Measurements from ENCODE around the gene NCR1. TPM values are rescaled to one million over a fixed set of nuclear protein-coding genes. Genes with fewer than 3 reads are reported as not detected.
"Not testable (repeated sequence)": the region's sequence is repeated elsewhere in the genome, so short reads cannot be mapped to it uniquely, and the experiment has no call there.

The NCR1 gene
- total and polyA plus RNA-seq, 2 donors (not counting 1 experiment from before 2014, with no cell fraction given) = 2.4 TPM; not detected in 1

DNA sequence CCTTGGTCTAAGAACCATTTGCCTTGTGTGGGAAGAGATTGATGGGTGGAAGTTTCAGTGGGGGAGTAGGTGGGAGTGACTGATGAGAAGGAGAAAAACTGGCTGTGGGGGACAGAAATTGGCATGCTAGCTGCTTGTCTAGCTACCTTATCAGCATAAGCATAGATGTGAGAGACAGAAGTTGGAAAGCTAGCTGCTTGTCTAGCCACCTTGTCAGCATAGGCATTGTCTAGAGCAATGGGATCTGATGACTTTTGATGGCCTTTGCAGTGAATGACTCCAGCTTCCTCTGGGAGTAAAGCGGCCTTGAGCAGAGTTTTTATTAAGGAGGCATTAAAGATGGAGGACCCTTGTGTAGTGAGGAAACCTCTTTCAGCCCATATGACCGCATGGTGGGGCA is 9.9 kb upstream of the NCR1 start:
- H3K27me3 Mint-ChIP-seq = peaks cover 34% of the 10 kb centered on the region
- H3K4me3 Mint-ChIP-seq = no peak overlapping the region
- H3K36me3 ChIP-seq (replicated peaks in 1 of 2; ENCODE audit: control extremely low read depth in 1 of 2, control insufficient read depth in 1 of 2, extremely low read depth in 1 of 2, insufficient read depth in 2 of 2, low read length in 1 of 2) = no peaks in the 10 kb centered on the region
- TF ChIP-seq CTCF (IDR thresholded peaks at IDR 0.05) (no peak), EZH2 (IDR thresholded peaks at IDR 0.05; ENCODE audit: borderline replicate concordance, insufficient read depth, low read depth, low read length, poor library complexity, severe bottlenecking) (no peak)
- intact Hi-C loops (cut with micrococcal nuclease) = no loop called here
- H3K4me1 ChIP-seq (ENCODE audit: control insufficient read depth in 2 of 2, insufficient read depth in 2 of 2, low read length in 2 of 2) = no peaks in the 10 kb centered on the region
- no peak overlapping the region for H3K4me3 ChIP-seq (ENCODE audit: control extremely low read depth in 1 of 5, extremely low read depth in 1 of 5, insufficient read depth in 1 of 5, low read depth in 2 of 5, low read length in 4 of 5)
- whole genome bisulfite sequencing (ENCODE audit: insufficient coverage) = 100% methylated on average over 2 of the region's 2 CpGs
- no peak overlapping the region for H2AFZ ChIP-seq (ENCODE audit: insufficient read depth, low read depth, low read length, poor library complexity, severe bottlenecking)
- H3K4me1 Mint-ChIP-seq = no peaks in the 10 kb centered on the region
- H3K9me3 ChIP-seq (ENCODE audit: control extremely low read depth in 1 of 3, control insufficient read depth in 2 of 3, insufficient read depth in 1 of 3, low read length in 2 of 3) = no peaks in the 10 kb centered on the region
- DNase-seq (no peak), ATAC-seq (ENCODE audit: low read depth) (no peak)
- no peak overlapping the region for H3K27ac ChIP-seq (ENCODE audit: low read length in 2 of 2)
- ChIA-PET CTCF (interaction anchor here (0.6 kb wide), 1 partner anchor 96 kb away, joined by 3 read pairs; no protein-coding TSS in a partner anchor), POLR2A (no interaction called here)
- H3K4me2 ChIP-seq (replicated peaks; ENCODE audit: low read depth, low read length, poor library complexity, severe bottlenecking) = no peak overlapping the region
- no peak overlapping the region for H3K27ac Mint-ChIP-seq
- H3K79me2 ChIP-seq (ENCODE audit: control insufficient read depth, insufficient read depth, low read length) = no peaks in the 10 kb centered on the region
- no peaks in the 10 kb centered on the region for H4K20me1 ChIP-seq (ENCODE audit: control insufficient read depth, insufficient read depth, low read length, poor library complexity, severe bottlenecking)
- no peak overlapping the region for H3K9ac ChIP-seq (ENCODE audit: low read length)
- no peaks in the 10 kb centered on the region for H3K27me3 ChIP-seq (replicated peaks in 1 of 4; ENCODE audit: control extremely low read depth in 1 of 4, control insufficient read depth in 3 of 4, insufficient read depth in 4 of 4, low read length in 3 of 4)
- no peaks in the 10 kb centered on the region for H3K9me3 Mint-ChIP-seq (ENCODE audit: insufficient read depth)

DNA sequence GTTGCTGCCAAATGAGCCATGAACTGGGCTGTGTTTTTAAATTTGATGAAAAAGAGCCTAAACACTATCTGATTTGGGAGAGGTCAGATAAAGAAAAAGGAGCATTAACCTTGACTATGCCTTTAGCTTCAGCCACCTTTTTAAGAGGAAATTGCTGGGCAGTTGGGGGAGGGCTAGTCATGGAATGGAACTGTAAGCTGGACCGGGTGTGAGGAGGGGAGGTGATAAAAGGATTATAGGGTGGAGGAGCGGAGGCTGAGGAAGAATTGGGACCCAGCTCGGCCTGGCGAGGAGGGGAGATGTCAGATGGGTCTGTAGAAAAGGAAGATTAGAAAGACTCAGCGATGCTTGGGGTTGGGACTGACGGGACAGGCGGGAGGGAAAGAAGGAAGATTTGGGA is 7.3 kb upstream of the NCR1 start:
- H3K27me3 ChIP-seq (replicated peaks in 1 of 4; ENCODE audit: control extremely low read depth in 1 of 4, control insufficient read depth in 3 of 4, insufficient read depth in 4 of 4, low read length in 3 of 4); POLR2A ChIA-PET; H3K36me3 ChIP-seq (replicated peaks in 1 of 2; ENCODE audit: control extremely low read depth in 1 of 2, control insufficient read depth in 1 of 2, extremely low read depth in 1 of 2, insufficient read depth in 2 of 2, low read length in 1 of 2); intact Hi-C loops (cut with micrococcal nuclease); DNase-seq; H3K4me1 ChIP-seq (ENCODE audit: control insufficient read depth in 2 of 2, insufficient read depth in 2 of 2, low read length in 2 of 2); H4K20me1 ChIP-seq (ENCODE audit: control insufficient read depth, insufficient read depth, low read length, poor library complexity, severe bottlenecking); H3K9ac ChIP-seq (ENCODE audit: low read length); CTCF ChIA-PET; H3K9me3 ChIP-seq (ENCODE audit: control extremely low read depth in 1 of 3, control insufficient read depth in 2 of 3, insufficient read depth in 1 of 3, low read length in 2 of 3); H2AFZ ChIP-seq (ENCODE audit: insufficient read depth, low read depth, low read length, poor library complexity, severe bottlenecking); H3K9me3 Mint-ChIP-seq (ENCODE audit: insufficient read depth); H3K27ac Mint-ChIP-seq; H3K4me3 ChIP-seq (ENCODE audit: control extremely low read depth in 1 of 5, extremely low read depth in 1 of 5, insufficient read depth in 1 of 5, low read depth in 2 of 5, low read length in 4 of 5); H3K4me2 ChIP-seq (replicated peaks; ENCODE audit: low read depth, low read length, poor library complexity, severe bottlenecking); H3K79me2 ChIP-seq (ENCODE audit: control insufficient read depth, insufficient read depth, low read length); H3K4me3 Mint-ChIP-seq; H3K27ac ChIP-seq (ENCODE audit: low read length in 2 of 2); ATAC-seq (ENCODE audit: low read depth); H3K4me1 Mint-ChIP-seq: not testable (repeated sequence)
- 86% methylated on average over 5 of the region's 7 CpGs for WGBS (ENCODE audit: insufficient coverage)
- peaks cover 34% of the 10 kb centered on the region for H3K27me3 Mint-ChIP-seq

GRCh38 chr19:54899646-54900045 is 6.3 kb upstream of the NCR1 start:
- H3K9me3 Mint-ChIP-seq (ENCODE audit: insufficient read depth); intact Hi-C loops (cut with micrococcal nuclease); H3K4me2 ChIP-seq (replicated peaks; ENCODE audit: low read depth, low read length, poor library complexity, severe bottlenecking); H3K27me3 ChIP-seq (replicated peaks in 1 of 4; ENCODE audit: control extremely low read depth in 1 of 4, control insufficient read depth in 3 of 4, insufficient read depth in 4 of 4, low read length in 3 of 4); H3K4me1 ChIP-seq (ENCODE audit: control insufficient read depth in 2 of 2, insufficient read depth in 2 of 2, low read length in 2 of 2); H3K4me3 ChIP-seq (ENCODE audit: control extremely low read depth in 1 of 5, extremely low read depth in 1 of 5, insufficient read depth in 1 of 5, low read depth in 2 of 5, low read length in 4 of 5); H3K9ac ChIP-seq (ENCODE audit: low read length); H3K9me3 ChIP-seq (ENCODE audit: control extremely low read depth in 1 of 3, control insufficient read depth in 2 of 3, insufficient read depth in 1 of 3, low read length in 2 of 3); H4K20me1 ChIP-seq (ENCODE audit: control insufficient read depth, insufficient read depth, low read length, poor library complexity, severe bottlenecking); ATAC-seq (ENCODE audit: low read depth); H2AFZ ChIP-seq (ENCODE audit: insufficient read depth, low read depth, low read length, poor library complexity, severe bottlenecking); H3K4me1 Mint-ChIP-seq; H3K36me3 ChIP-seq (replicated peaks in 1 of 2; ENCODE audit: control extremely low read depth in 1 of 2, control insufficient read depth in 1 of 2, extremely low read depth in 1 of 2, insufficient read depth in 2 of 2, low read length in 1 of 2); H3K27ac Mint-ChIP-seq; POLR2A ChIA-PET; DNase-seq; CTCF ChIA-PET; H3K79me2 ChIP-seq (ENCODE audit: control insufficient read depth, insufficient read depth, low read length); H3K4me3 Mint-ChIP-seq; H3K27ac ChIP-seq (ENCODE audit: low read length in 2 of 2): not testable (repeated sequence)
- H3K27me3 Mint-ChIP-seq = peaks cover 34% of the 10 kb centered on the region
- 95% methylated on average over 9 of the region's 9 CpGs for WGBS (ENCODE audit: insufficient coverage)

Data from B cell (primary cell).